ENCODE results near the gene EXOC1L. TPM values are rescaled to one million over a fixed set of nuclear protein-coding genes. Genes with fewer than 3 reads are reported as not detected.

EXOC1L gene
- total and polyA plus RNA-seq, 12 donors, result 0.12 TPM; not detected in 11

- H3K4me3 ChIP-seq, result no peak overlapping the region
- ATAC-seq (no peak), DNase-seq (no peak)
- TF ChIP-seq CTCF (IDR thresholded peaks at IDR 0.05), result no peak
- H3K9me3 ChIP-seq, result peaks cover 0 to 5% (median 0%) of the 10 kb centered on the region in 11 donors
- H3K27me3 ChIP-seq, result no peaks in the 10 kb centered on the region
- H3K27ac ChIP-seq, result no peak overlapping the region
- 98 to 100% methylated on average over 1 of the region's 1 CpG for WGBS, 2 donors
- H3K36me3 ChIP-seq, result peaks cover 0 to 53% (median 14%) of the 10 kb centered on the region in 9 donors
- intact Hi-C loops (cut with DNase I), result loop anchor here in 3 of 10 donors (10.0 kb wide), 2 partner anchors 313 to 513 kb away; partner anchors contain the start of genes CLOCK (in 2 of the 3) and SRD5A3 (in 1 of the 3)
- H3K4me1 ChIP-seq, result peaks cover 0 to 27% (median 20%) of the 10 kb centered on the region in 9 donors
These were observed 38.0 kb downstream of the EXOC1L start for GRCh38 chr4:55857586-55857985.

GRCh38 chr4:55859711-55860110 is 40.1 kb downstream of the EXOC1L start:
- Histone ChIP-seq H3K36me3 (peaks cover 0 to 74% (median 14%) of the 10 kb centered on the region in 9 donors), H3K4me1 (peaks cover 0 to 15% (median 7%) of the 10 kb centered on the region in 9 donors), H3K9me3 (peaks cover 0 to 5% (median 0%) of the 10 kb centered on the region in 11 donors), H3K27me3 (no peaks in the 10 kb centered on the region), H3K4me3 (no peak overlapping the region), H3K27ac (no peak overlapping the region)
- WGBS, 2 donors, result 57 to 92% methylated on average over 2 of the region's 2 CpGs
- intact Hi-C loops (cut with DNase I), result loop anchor here in 5 of 10 donors (10.0 kb wide), 3 partner anchors 315 to 515 kb away; partner anchors contain the start of genes CLOCK (in 4 of the 5) and SRD5A3 (in 2 of the 5)
- ATAC-seq (no peak), DNase-seq (no peak)
- TF ChIP-seq CTCF (IDR thresholded peaks at IDR 0.05), result no peak

GRCh38 chr4:55864577-55865223 is 45.1 kb downstream of the EXOC1L start:
- 98 to 100% methylated on average over 1 of the region's 1 CpG for WGBS, 2 donors
- no peak overlapping the region for H3K4me3 ChIP-seq
- H3K9me3 ChIP-seq, result no peaks in the 10 kb centered on the region
- H3K4me1 ChIP-seq, result peaks cover 0 to 27% (median 20%) of the 10 kb centered on the region in 9 donors
- H3K36me3 ChIP-seq, result peaks cover 0 to 80% (median 21%) of the 10 kb centered on the region in 9 donors
- intact Hi-C loops (cut with DNase I), result loop anchor here in 3 of 10 donors (5.0 to 10.0 kb wide), 4 partner anchors 320 to 520 kb away; partner anchors contain the start of genes CLOCK (in 2 of the 3) and SRD5A3 (in 2 of the 3)
- H3K27me3 ChIP-seq, result no peaks in the 10 kb centered on the region
- no peak for TF ChIP-seq CTCF (IDR thresholded peaks at IDR 0.05)
- peak overlapping the region in 2 of 10 donors; percentile 34 to 70 for H3K27ac ChIP-seq
- ATAC-seq (no peak), DNase-seq (no peak)

GRCh38 chr4:55865228-55865806 is 45.7 kb downstream of the EXOC1L start:
- ATAC-seq (no peak), DNase-seq (no peak)
- no peaks in the 10 kb centered on the region for H3K9me3 ChIP-seq
- no peaks in the 10 kb centered on the region for H3K27me3 ChIP-seq
- peaks cover 0 to 80% (median 21%) of the 10 kb centered on the region in 9 donors for H3K36me3 ChIP-seq
- H3K4me1 ChIP-seq, result peaks cover 0 to 27% (median 20%) of the 10 kb centered on the region in 9 donors
- no peak overlapping the region for H3K4me3 ChIP-seq
- no peak for TF ChIP-seq CTCF (IDR thresholded peaks at IDR 0.05)
- WGBS, 2 donors, result 74 to 85% methylated on average over 2 of the region's 2 CpGs
- intact Hi-C loops (cut with DNase I), result loop anchor here in 3 of 10 donors (5.0 to 10.0 kb wide), 4 partner anchors 321 to 521 kb away; partner anchors contain the start of genes CLOCK (in 2 of the 3) and SRD5A3 (in 2 of the 3)
- H3K27ac ChIP-seq, result peak overlapping the region in 5 of 10 donors; percentile 36 to 77 (median 70)

All from heart right ventricle (tissue), 16 donors.